Large intestine (tissue), 3 donors: ENCODE results near the gene TM9SF4. TPM values are rescaled to one million over a fixed set of nuclear protein-coding genes. Genes with fewer than 3 reads are reported as not detected.
A peak's percentile ranks its signal among the peaks of the same experiment; 100 is the strongest.
"Not testable (repeated sequence)": the region's sequence is repeated elsewhere in the genome, so short reads cannot be mapped to it uniquely, and the experiment has no call there.

ENCODE experiments used
- DNase-seq, 2 donors: peaks; one replicate each; pipeline versions ENCODE4 v3.0.0 to v3.0.0-alpha.2; 2013
- H3K27ac ChIP-seq: one replicate; pipeline ENCODE4 v1.5.1; 2013; ENCODE audit warnings: low read length
- H3K27me3 ChIP-seq: 2 replicates; pipeline ENCODE4 v1.6.1; 2013; ENCODE audit warnings: low read length; ENCODE audit not compliant: control insufficient read depth, insufficient read depth
- H3K36me3 ChIP-seq: 2 replicates; pipeline ENCODE4 v1.6.1; 2013; ENCODE audit warnings: low read length; ENCODE audit not compliant: control insufficient read depth, insufficient read depth
- H3K4me1 ChIP-seq: one replicate; pipeline ENCODE4 v1.6.1; 2013; ENCODE audit warnings: low read length; ENCODE audit not compliant: control insufficient read depth, insufficient read depth
- H3K4me3 ChIP-seq: one replicate; pipeline ENCODE4 v1.5.1; 2013; ENCODE audit warnings: low read length
- H3K9me3 ChIP-seq: one replicate; pipeline ENCODE4 v1.6.1; 2013; ENCODE audit warnings: mild to moderate bottlenecking, low read depth, low read length, moderate library complexity; ENCODE audit not compliant: control insufficient read depth
- WGBS: methylation state at CpG from one replicate; pipeline ENCODE4 v1.1.5; 2013; ENCODE audit warnings: low lambda C conversion rate; ENCODE audit not compliant: insufficient coverage; 5-methylcytosine and 5-hydroxymethylcytosine counted together
- polyA plus RNA-seq: library from polyadenylated mRNA; unstranded; fragments of 120-200 nt; gene quantifications from one replicate; pipeline ENCODE4 v1.2.1, GENCODE V29; 2013

TM9SF4 gene
- polyA plus RNA-seq, 1 donor: 72.7 TPM

- 100% methylated on average over 2 of the region's 21 CpGs for WGBS
- Histone ChIP-seq H3K27ac (no peak overlapping the region), H3K9me3 (no peaks in the 10 kb centered on the region), H3K4me1 (no peaks in the 10 kb centered on the region), H3K27me3 (no peaks in the 10 kb centered on the region), H3K36me3 (peaks cover 54% of the 10 kb centered on the region), H3K4me3 (no peak overlapping the region)
- DNase-seq: no peak
Observed at GRCh38 chr20:32164984-32165735, 55.6 kb downstream of the TM9SF4 start.

GRCh38 chr20:32165836-32166545 is 56.5 kb downstream of the TM9SF4 start:
- H3K4me3 ChIP-seq: no peak overlapping the region
- DNase-seq: no peak
- peaks cover 49% of the 10 kb centered on the region for H3K36me3 ChIP-seq
- H3K27ac ChIP-seq: no peak overlapping the region
- no peaks in the 10 kb centered on the region for H3K27me3 ChIP-seq
- H3K9me3 ChIP-seq: no peaks in the 10 kb centered on the region
- WGBS: 100% methylated on average over 1 of the region's 8 CpGs
- H3K4me1 ChIP-seq: no peaks in the 10 kb centered on the region

GRCh38 chr20:32167552-32167951 is 58.0 kb downstream of the TM9SF4 start:
- Histone ChIP-seq H3K4me3 (no peak overlapping the region), H3K36me3 (peaks cover 34% of the 10 kb centered on the region), H3K27ac (no peak overlapping the region), H3K9me3 (no peaks in the 10 kb centered on the region), H3K4me1 (no peaks in the 10 kb centered on the region), H3K27me3 (no peaks in the 10 kb centered on the region)
- no CpG with 5 or more reads among the region's 4 CpGs for WGBS
- no peak for DNase-seq

GRCh38 chr20:32168184-32168910 is 58.8 kb downstream of the TM9SF4 start:
- no peaks in the 10 kb centered on the region for H3K27me3 ChIP-seq
- no peaks in the 10 kb centered on the region for H3K4me1 ChIP-seq
- H3K9me3 ChIP-seq: no peaks in the 10 kb centered on the region
- no peak overlapping the region for H3K4me3 ChIP-seq
- H3K36me3 ChIP-seq: peaks cover 31% of the 10 kb centered on the region
- H3K27ac ChIP-seq: no peak overlapping the region
- WGBS: no CpG with 5 or more reads among the region's 2 CpGs
- peak in 1 of 2 donors; percentile 41 for DNase-seq

- H3K4me3 ChIP-seq: not testable (repeated sequence)
Observed at GRCh38 chr20:32177696-32178095, 68.2 kb downstream of the TM9SF4 start.

GRCh38 chr20:32179515-32179914 is 70.0 kb downstream of the TM9SF4 start:
- no peaks in the 10 kb centered on the region for H3K9me3 ChIP-seq
- peaks cover 39% of the 10 kb centered on the region for H3K4me1 ChIP-seq
- no peaks in the 10 kb centered on the region for H3K36me3 ChIP-seq
- H3K4me3 ChIP-seq: no peak overlapping the region
- no peaks in the 10 kb centered on the region for H3K27me3 ChIP-seq
- no CpG with 5 or more reads among the region's 2 CpGs for WGBS
- H3K27ac ChIP-seq: peak overlapping the region; percentile 49
- DNase-seq: no peak

More at GRCh38 chr20:32177696-32178095, 68.2 kb downstream of the TM9SF4 start:
- H3K4me1 ChIP-seq: peaks cover 22% of the 10 kb centered on the region
- not testable (repeated sequence) for H3K9me3 ChIP-seq, H3K36me3 ChIP-seq, H3K27ac ChIP-seq, DNase-seq, H3K27me3 ChIP-seq
- no CpG with 5 or more reads among the region's 7 CpGs for WGBS

GRCh38 chr20:32179934-32180333 is 70.4 kb downstream of the TM9SF4 start:
- 54% methylated on average over 2 of the region's 4 CpGs for WGBS
- Histone ChIP-seq H3K36me3 (no peaks in the 10 kb centered on the region), H3K4me3 (no peak overlapping the region), H3K27ac (peak overlapping the region; percentile 49), H3K4me1 (peaks cover 44% of the 10 kb centered on the region), H3K9me3 (no peaks in the 10 kb centered on the region), H3K27me3 (no peaks in the 10 kb centered on the region)
- no peak for DNase-seq

- WGBS: no CpG with 5 or more reads among the region's 2 CpGs
- H3K4me1 ChIP-seq: peaks cover 55% of the 10 kb centered on the region
Observed at GRCh38 chr20:32181606-32182005, 72.1 kb downstream of the TM9SF4 start.

GRCh38 chr20:32183947-32184635 is 74.6 kb downstream of the TM9SF4 start:
- DNase-seq: no peak
- Histone ChIP-seq H3K4me1 (peaks cover 78% of the 10 kb centered on the region), H3K4me3 (no peak overlapping the region), H3K27ac (peak overlapping the region; percentile 99), H3K27me3 (no peaks in the 10 kb centered on the region), H3K36me3 (no peaks in the 10 kb centered on the region), H3K9me3 (no peaks in the 10 kb centered on the region)
- no CpG with 5 or more reads among the region's 4 CpGs for WGBS

More at GRCh38 chr20:32181606-32182005, 72.1 kb downstream of the TM9SF4 start:
- no peak for DNase-seq
- no peaks in the 10 kb centered on the region for H3K36me3 ChIP-seq
- peak overlapping the region; percentile 99 for H3K27ac ChIP-seq
- H3K27me3 ChIP-seq: no peaks in the 10 kb centered on the region
- no peak overlapping the region for H3K4me3 ChIP-seq
- H3K9me3 ChIP-seq: no peaks in the 10 kb centered on the region
